Measurements from ENCODE around the gene DAB1. TPM values are rescaled to one million over a fixed set of nuclear protein-coding genes. Genes with fewer than 3 reads are reported as not detected.

Gene DAB1
- total and polyA plus RNA-seq, 10 of the 15 experiments (the other 5 are each of a cell fraction or from before 2014, with no cell fraction given) = 0.02 to 0.10 (median 0.03) TPM; not detected in 5

- no peak for TF ChIP-seq SUPT20H (IDR thresholded peaks at IDR 0.05; ENCODE audit: borderline replicate concordance, control insufficient read depth, low read depth, low read length)
- no peak for TF ChIP-seq PBX3 (IDR thresholded peaks at IDR 0.05; ENCODE audit: insufficient replicate concordance, low read depth, low read length)
- no peak for TF ChIP-seq NFYA (IDR thresholded peaks at IDR 0.05; ENCODE audit: borderline replicate concordance, low read depth, low read length)
- no peak for TF ChIP-seq RELA (IDR thresholded peaks at IDR 0.05; ENCODE audit: borderline replicate concordance, partially characterized antibody)
- TF ChIP-seq RBBP5 (conservative IDR thresholded peaks at IDR 0.05) = no peak
- no peak for TF ChIP-seq BCL3 (IDR thresholded peaks at IDR 0.05; ENCODE audit: borderline replicate concordance, insufficient read depth, low read depth, low read length, poor library complexity, severe bottlenecking)
- no peak for TF ChIP-seq ZBED1 (IDR thresholded peaks at IDR 0.05; ENCODE audit: borderline replicate concordance)
Measured at GRCh38 chr1:57122031-57122430, 301.8 kb downstream of the DAB1 start (continued).

- no peak overlapping the region for H3K4me3 ChIP-seq
- SMC1A ChIA-PET (ENCODE audit: uncharacterized antibody, unreplicated experiment) = interaction anchor here (2.2 kb wide), 1 partner anchor 9 kb away, joined by 5 read pairs; no protein-coding TSS in a partner anchor
- H2AFZ ChIP-seq (ENCODE audit: control insufficient read depth, low read depth, low read length) = no peak overlapping the region
- POLR2A ChIA-PET = interaction anchor here (0.6 kb wide), 1 partner anchor 42 kb away, joined by 5 read pairs; no protein-coding TSS in a partner anchor
- RAD21 ChIA-PET (ENCODE audit: unreplicated experiment) = no interaction called here
- H3K4me2 ChIP-seq (ENCODE audit: control insufficient read depth, insufficient read depth) = no peak overlapping the region
- H4K20me1 ChIP-seq (ENCODE audit: control insufficient read depth, insufficient read depth) = no peaks in the 10 kb centered on the region
- in situ Hi-C loops (cut with MboI) = no loop called here
- no peaks in the 10 kb centered on the region for H3K36me3 ChIP-seq (ENCODE audit: control insufficient read depth in 2 of 2, insufficient read depth in 2 of 2, low read length in 1 of 2)
- WGBS (ENCODE audit: insufficient coverage, insufficient replicate concordance, low lambda C conversion rate, missing lambda C conversion rate) = 11% methylated on average over 4 of the region's 4 CpGs
- CTCF ChIA-PET = interaction anchor here (1.4 kb wide), 1 partner anchor 22 kb away, joined by 3 read pairs; no protein-coding TSS in a partner anchor
- no TSS peak for BruUV-seq (replicated peaks)
- H3K27me3 ChIP-seq (replicated peaks in 1 of 2; ENCODE audit: control insufficient read depth in 2 of 2, insufficient read depth in 2 of 2, low read length in 1 of 2) = no peaks in the 10 kb centered on the region
- no peak for DNase-seq (ENCODE audit: low read depth, low spot score)
- ATAC-seq = no peak
- no peaks in the 10 kb centered on the region for H3K9me3 ChIP-seq (replicated peaks; ENCODE audit: control insufficient read depth, insufficient read depth, low read length)
- no peak overlapping the region for H3K27ac ChIP-seq (ENCODE audit: control insufficient read depth, insufficient read depth)
- H3K9ac ChIP-seq (ENCODE audit: control insufficient read depth, insufficient read depth, low read length) = no peak overlapping the region
- H3K4me1 ChIP-seq (ENCODE audit: control insufficient read depth, insufficient read depth, low read length) = no peaks in the 10 kb centered on the region
- FAIRE-seq = no peak
- no peaks in the 10 kb centered on the region for H3K79me2 ChIP-seq (ENCODE audit: control insufficient read depth, insufficient read depth, low read length)
- intact Hi-C loops (cut with micrococcal nuclease; ENCODE audit: unreplicated experiment) = no loop called here
- TF ChIP-seq IRF4 (IDR thresholded peaks at IDR 0.05; ENCODE audit: low read depth, low read length) (no peak), E2F4 (IDR thresholded peaks at IDR 0.05; ENCODE audit: low read depth, low read length) (no peak), CBFB (IDR thresholded peaks at IDR 0.05; ENCODE audit: low read depth) (no peak), HCFC1 (IDR thresholded peaks at IDR 0.05; ENCODE audit: low read length) (no peak), MEF2B (IDR thresholded peaks at IDR 0.05; ENCODE audit: partially characterized antibody, poor library complexity, severe bottlenecking) (no peak), SUZ12 (IDR thresholded peaks at IDR 0.05; ENCODE audit: unreplicated experiment) (no peak), SP1 (IDR thresholded peaks at IDR 0.05; ENCODE audit: low read depth, low read length) (no peak), HDGF (IDR thresholded peaks at IDR 0.05) (no peak), PAX5 (IDR thresholded peaks at IDR 0.05; ENCODE audit: borderline replicate concordance, low read depth, low read length) (no peak), ZNF622 (IDR thresholded peaks at IDR 0.05) (no peak), PAX8 (IDR thresholded peaks at IDR 0.05) (no peak), TAF1 (IDR thresholded peaks at IDR 0.05; ENCODE audit: borderline replicate concordance, low read depth, low read length) (no peak), BACH1 (IDR thresholded peaks at IDR 0.05; ENCODE audit: borderline replicate concordance) (no peak), ZNF217 (IDR thresholded peaks at IDR 0.05) (no peak), NR2C1 (IDR thresholded peaks at IDR 0.05) (no peak), STAT3 (IDR thresholded peaks at IDR 0.05; ENCODE audit: low read depth, low read length) (no peak)
Measured at GRCh38 chr1:57118948-57119603, 304.8 kb downstream of the DAB1 start.
